ENCODE results near the gene FSTL4.

Gene FSTL4

GRCh38 chr5:133266527-133266878 is 345.8 kb downstream of the FSTL4 start:
- Histone ChIP-seq H3K9me3 (ENCODE audit: control insufficient read depth in 2 of 2, low read length in 2 of 2) (no peaks in the 10 kb centered on the region), H3K27ac (ENCODE audit: low read depth in 2 of 2, low read length in 2 of 2) (no peak overlapping the region), H3K4me3 (ENCODE audit: low read length in 2 of 2) (no peak overlapping the region), H3K9ac (ENCODE audit: low read depth in 1 of 2, low read length in 2 of 2) (no peak overlapping the region), H3K4me1 (ENCODE audit: control insufficient read depth in 2 of 2, insufficient read depth in 2 of 2, low read length in 2 of 2) (no peaks in the 10 kb centered on the region), H3K27me3 (ENCODE audit: control insufficient read depth in 2 of 2, insufficient read depth in 2 of 2, low read length in 2 of 2) (no peaks in the 10 kb centered on the region), H3K36me3 (ENCODE audit: control insufficient read depth in 2 of 2, insufficient read depth in 2 of 2, low read length in 2 of 2) (no peaks in the 10 kb centered on the region)

- Histone ChIP-seq H3K36me3 (ENCODE audit: control insufficient read depth in 2 of 2, insufficient read depth in 2 of 2, low read length in 2 of 2) (no peaks in the 10 kb centered on the region), H3K27ac (ENCODE audit: low read depth in 2 of 2, low read length in 2 of 2) (no peak overlapping the region), H3K9ac (ENCODE audit: low read depth in 1 of 2, low read length in 2 of 2) (no peak overlapping the region), H3K4me1 (ENCODE audit: control insufficient read depth in 2 of 2, insufficient read depth in 2 of 2, low read length in 2 of 2) (no peaks in the 10 kb centered on the region), H3K27me3 (ENCODE audit: control insufficient read depth in 2 of 2, insufficient read depth in 2 of 2, low read length in 2 of 2) (no peaks in the 10 kb centered on the region), H3K9me3 (ENCODE audit: control insufficient read depth in 2 of 2, low read length in 2 of 2) (no peaks in the 10 kb centered on the region), H3K4me3 (ENCODE audit: low read length in 2 of 2) (no peak overlapping the region)
These were observed 346.4 kb downstream of the FSTL4 start for GRCh38 chr5:133265720-133266526.

GRCh38 chr5:133265257-133265656 is 347.1 kb downstream of the FSTL4 start:
- no peak overlapping the region for H3K9ac ChIP-seq (ENCODE audit: low read depth in 1 of 2, low read length in 2 of 2)

DNA sequence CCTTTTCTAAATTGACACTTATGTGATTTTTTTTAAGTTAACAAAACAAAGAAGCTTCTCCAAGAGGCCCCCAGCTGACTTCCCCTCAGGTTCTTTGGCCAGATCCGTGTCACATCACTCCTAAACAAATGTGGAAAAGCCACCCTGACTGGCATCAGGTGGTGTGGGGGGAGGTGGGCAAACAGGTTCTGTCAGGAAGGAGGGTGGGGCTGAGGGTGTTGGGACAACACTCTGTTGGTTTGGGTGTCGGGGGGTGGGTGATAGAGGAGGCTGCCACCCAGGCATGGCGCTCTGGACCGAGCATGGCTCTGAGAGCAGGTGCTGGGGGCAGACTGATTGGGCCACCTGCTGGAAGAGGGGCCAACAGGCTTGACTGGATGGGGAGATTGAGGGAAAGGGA is 349.7 kb downstream of the FSTL4 start:
- no peak overlapping the region for H3K27ac ChIP-seq (ENCODE audit: low read depth in 2 of 2, low read length in 2 of 2)
- H3K27me3 ChIP-seq (ENCODE audit: control insufficient read depth in 2 of 2, insufficient read depth in 2 of 2, low read length in 2 of 2), result no peaks in the 10 kb centered on the region
- H3K4me1 ChIP-seq (ENCODE audit: control insufficient read depth in 2 of 2, insufficient read depth in 2 of 2, low read length in 2 of 2), result no peaks in the 10 kb centered on the region
- no peaks in the 10 kb centered on the region for H3K9me3 ChIP-seq (ENCODE audit: control insufficient read depth in 2 of 2, low read length in 2 of 2)
- H3K9ac ChIP-seq (ENCODE audit: low read depth in 1 of 2, low read length in 2 of 2), result no peak overlapping the region
- H3K36me3 ChIP-seq (ENCODE audit: control insufficient read depth in 2 of 2, insufficient read depth in 2 of 2, low read length in 2 of 2), result no peaks in the 10 kb centered on the region
- no peak overlapping the region for H3K4me3 ChIP-seq (ENCODE audit: low read length in 2 of 2)

More at GRCh38 chr5:133265257-133265656, 347.1 kb downstream of the FSTL4 start:
- Histone ChIP-seq H3K27ac (ENCODE audit: low read depth in 2 of 2, low read length in 2 of 2) (no peak overlapping the region), H3K4me3 (ENCODE audit: low read length in 2 of 2) (no peak overlapping the region), H3K9me3 (ENCODE audit: control insufficient read depth in 2 of 2, low read length in 2 of 2) (no peaks in the 10 kb centered on the region), H3K4me1 (ENCODE audit: control insufficient read depth in 2 of 2, insufficient read depth in 2 of 2, low read length in 2 of 2) (no peaks in the 10 kb centered on the region), H3K36me3 (ENCODE audit: control insufficient read depth in 2 of 2, insufficient read depth in 2 of 2, low read length in 2 of 2) (no peaks in the 10 kb centered on the region), H3K27me3 (ENCODE audit: control insufficient read depth in 2 of 2, insufficient read depth in 2 of 2, low read length in 2 of 2) (no peaks in the 10 kb centered on the region)

- H3K4me3 ChIP-seq (ENCODE audit: low read length in 2 of 2), result no peak overlapping the region
- H3K9me3 ChIP-seq (ENCODE audit: control insufficient read depth in 2 of 2, low read length in 2 of 2), result no peaks in the 10 kb centered on the region
- no peaks in the 10 kb centered on the region for H3K27me3 ChIP-seq (ENCODE audit: control insufficient read depth in 2 of 2, insufficient read depth in 2 of 2, low read length in 2 of 2)
- no peak overlapping the region for H3K27ac ChIP-seq (ENCODE audit: low read depth in 2 of 2, low read length in 2 of 2)
- no peak overlapping the region for H3K9ac ChIP-seq (ENCODE audit: low read depth in 1 of 2, low read length in 2 of 2)
- no peaks in the 10 kb centered on the region for H3K36me3 ChIP-seq (ENCODE audit: control insufficient read depth in 2 of 2, insufficient read depth in 2 of 2, low read length in 2 of 2)
- H3K4me1 ChIP-seq (ENCODE audit: control insufficient read depth in 2 of 2, insufficient read depth in 2 of 2, low read length in 2 of 2), result no peaks in the 10 kb centered on the region
These were observed 350.3 kb downstream of the FSTL4 start for GRCh38 chr5:133261993-133262392.

DNA sequence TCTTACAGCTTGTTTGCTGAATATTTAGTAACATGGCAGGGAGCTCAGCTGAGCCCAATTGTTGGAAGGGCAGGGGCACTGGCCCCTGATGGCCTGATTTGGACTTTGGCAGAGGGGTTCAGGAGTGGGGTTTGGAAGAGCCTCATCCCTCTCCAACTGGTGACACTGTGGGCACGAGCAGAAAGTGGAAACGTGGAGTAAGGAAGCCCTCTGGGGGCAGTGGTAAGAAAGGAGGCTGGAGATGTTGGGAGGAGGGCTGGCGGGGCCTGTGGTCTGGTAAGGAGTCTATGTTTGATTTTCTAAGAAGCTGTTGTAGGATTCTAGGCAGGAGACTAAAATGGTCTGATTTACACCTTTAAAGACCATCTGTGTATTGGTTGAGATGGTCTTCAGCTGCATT is 351.6 kb downstream of the FSTL4 start:
- Histone ChIP-seq H3K27ac (ENCODE audit: low read depth in 2 of 2, low read length in 2 of 2) (no peak overlapping the region), H3K4me3 (ENCODE audit: low read length in 2 of 2) (no peak overlapping the region), H3K4me1 (ENCODE audit: control insufficient read depth in 2 of 2, insufficient read depth in 2 of 2, low read length in 2 of 2) (no peaks in the 10 kb centered on the region), H3K36me3 (ENCODE audit: control insufficient read depth in 2 of 2, insufficient read depth in 2 of 2, low read length in 2 of 2) (no peaks in the 10 kb centered on the region), H3K9ac (ENCODE audit: low read depth in 1 of 2, low read length in 2 of 2) (no peak overlapping the region), H3K27me3 (ENCODE audit: control insufficient read depth in 2 of 2, insufficient read depth in 2 of 2, low read length in 2 of 2) (no peaks in the 10 kb centered on the region), H3K9me3 (ENCODE audit: control insufficient read depth in 2 of 2, low read length in 2 of 2) (no peaks in the 10 kb centered on the region)

GRCh38 chr5:133259199-133259997 is 352.9 kb downstream of the FSTL4 start:
- no peaks in the 10 kb centered on the region for H3K4me1 ChIP-seq (ENCODE audit: control insufficient read depth in 2 of 2, insufficient read depth in 2 of 2, low read length in 2 of 2)
- no peak overlapping the region for H3K9ac ChIP-seq (ENCODE audit: low read depth in 1 of 2, low read length in 2 of 2)
- no peaks in the 10 kb centered on the region for H3K27me3 ChIP-seq (ENCODE audit: control insufficient read depth in 2 of 2, insufficient read depth in 2 of 2, low read length in 2 of 2)
- no peaks in the 10 kb centered on the region for H3K36me3 ChIP-seq (ENCODE audit: control insufficient read depth in 2 of 2, insufficient read depth in 2 of 2, low read length in 2 of 2)
- H3K9me3 ChIP-seq (ENCODE audit: control insufficient read depth in 2 of 2, low read length in 2 of 2), result no peaks in the 10 kb centered on the region
- H3K27ac ChIP-seq (ENCODE audit: low read depth in 2 of 2, low read length in 2 of 2), result no peak overlapping the region
- no peak overlapping the region for H3K4me3 ChIP-seq (ENCODE audit: low read length in 2 of 2)

GRCh38 chr5:133257977-133258376 is 354.4 kb downstream of the FSTL4 start:
- Histone ChIP-seq H3K36me3 (ENCODE audit: control insufficient read depth in 2 of 2, insufficient read depth in 2 of 2, low read length in 2 of 2) (no peaks in the 10 kb centered on the region), H3K27ac (ENCODE audit: low read depth in 2 of 2, low read length in 2 of 2) (no peak overlapping the region), H3K9ac (ENCODE audit: low read depth in 1 of 2, low read length in 2 of 2) (no peak overlapping the region), H3K4me1 (ENCODE audit: control insufficient read depth in 2 of 2, insufficient read depth in 2 of 2, low read length in 2 of 2) (no peaks in the 10 kb centered on the region), H3K4me3 (ENCODE audit: low read length in 2 of 2) (no peak overlapping the region), H3K9me3 (ENCODE audit: control insufficient read depth in 2 of 2, low read length in 2 of 2) (no peaks in the 10 kb centered on the region), H3K27me3 (ENCODE audit: control insufficient read depth in 2 of 2, insufficient read depth in 2 of 2, low read length in 2 of 2) (no peaks in the 10 kb centered on the region)

GRCh38 chr5:133256276-133256675 is 356.1 kb downstream of the FSTL4 start:
- Histone ChIP-seq H3K9me3 (ENCODE audit: control insufficient read depth in 2 of 2, low read length in 2 of 2) (no peaks in the 10 kb centered on the region), H3K9ac (ENCODE audit: low read depth in 1 of 2, low read length in 2 of 2) (no peak overlapping the region), H3K36me3 (ENCODE audit: control insufficient read depth in 2 of 2, insufficient read depth in 2 of 2, low read length in 2 of 2) (no peaks in the 10 kb centered on the region), H3K4me3 (ENCODE audit: low read length in 2 of 2) (no peak overlapping the region), H3K27ac (ENCODE audit: low read depth in 2 of 2, low read length in 2 of 2) (no peak overlapping the region), H3K4me1 (ENCODE audit: control insufficient read depth in 2 of 2, insufficient read depth in 2 of 2, low read length in 2 of 2) (no peaks in the 10 kb centered on the region), H3K27me3 (ENCODE audit: control insufficient read depth in 2 of 2, insufficient read depth in 2 of 2, low read length in 2 of 2) (no peaks in the 10 kb centered on the region)

GRCh38 chr5:133254803-133255202 is 357.5 kb downstream of the FSTL4 start:
- Histone ChIP-seq H3K27ac (ENCODE audit: low read depth in 2 of 2, low read length in 2 of 2) (no peak overlapping the region), H3K4me1 (ENCODE audit: control insufficient read depth in 2 of 2, insufficient read depth in 2 of 2, low read length in 2 of 2) (no peaks in the 10 kb centered on the region), H3K9ac (ENCODE audit: low read depth in 1 of 2, low read length in 2 of 2) (no peak overlapping the region), H3K27me3 (ENCODE audit: control insufficient read depth in 2 of 2, insufficient read depth in 2 of 2, low read length in 2 of 2) (no peaks in the 10 kb centered on the region), H3K9me3 (ENCODE audit: control insufficient read depth in 2 of 2, low read length in 2 of 2) (no peaks in the 10 kb centered on the region), H3K36me3 (ENCODE audit: control insufficient read depth in 2 of 2, insufficient read depth in 2 of 2, low read length in 2 of 2) (no peaks in the 10 kb centered on the region), H3K4me3 (ENCODE audit: low read length in 2 of 2) (no peak overlapping the region)

Data from mucosa of rectum (tissue), 2 donors.